ENCODE results near the gene OSBPL7. TPM values are rescaled to one million over a fixed set of nuclear protein-coding genes. Genes with fewer than 3 reads are reported as not detected.
A peak's percentile ranks its signal among the peaks of the same experiment; 100 is the strongest.

The OSBPL7 gene
- total and polyA plus RNA-seq, 5 donors = 5.3 to 11.1 (median 7.6) TPM

- DNase-seq (no peak), ATAC-seq (no peak)
- no peak overlapping the region for H3K4me3 ChIP-seq (ENCODE audit: low read length)
- H3K27ac ChIP-seq (ENCODE audit: low read length) = no peak overlapping the region
- intact Hi-C loops (cut with DNase I) = loop anchor here in 2 of 4 donors (10.0 kb wide), 2 partner anchors 98 to 118 kb away; partner anchors contain the start of gene PNPO (in 1 of the 2)
- 26% methylated on average over 31 of the region's 31 CpGs for WGBS
- peaks cover 2% of the 10 kb centered on the region for H3K4me1 ChIP-seq (ENCODE audit: control insufficient read depth, insufficient read depth, low read length)
- H3K9me3 ChIP-seq (ENCODE audit: control insufficient read depth, low read length) = no peaks in the 10 kb centered on the region
- no peaks in the 10 kb centered on the region for H3K27me3 ChIP-seq (ENCODE audit: control insufficient read depth, insufficient read depth)
These were observed 25.2 kb upstream of the OSBPL7 start for GRCh38 chr17:47846716-47847340.

GRCh38 chr17:47845716-47846075 is 24.1 kb upstream of the OSBPL7 start:
- WGBS = 61% methylated on average over 3 of the region's 3 CpGs
- Histone ChIP-seq H3K27me3 (ENCODE audit: control insufficient read depth, insufficient read depth) (no peaks in the 10 kb centered on the region), H3K27ac (ENCODE audit: low read length) (no peak overlapping the region), H3K9me3 (ENCODE audit: control insufficient read depth, low read length) (no peaks in the 10 kb centered on the region), H3K4me1 (ENCODE audit: control insufficient read depth, insufficient read depth, low read length) (no peaks in the 10 kb centered on the region), H3K4me3 (ENCODE audit: low read length) (no peak overlapping the region)
- ATAC-seq = no peak
- intact Hi-C loops (cut with DNase I) = loop anchor here in 2 of 4 donors (10.0 kb wide), 2 partner anchors 99 to 119 kb away; partner anchors contain the start of gene PNPO (in 1 of the 2)
- no peak for DNase-seq

- no peaks in the 10 kb centered on the region for H3K27me3 ChIP-seq (ENCODE audit: control insufficient read depth, insufficient read depth)
- no peak overlapping the region for H3K27ac ChIP-seq (ENCODE audit: low read length)
- DNase-seq (no peak), ATAC-seq (no peak)
- H3K4me3 ChIP-seq (ENCODE audit: low read length) = no peak overlapping the region
- peaks cover 2% of the 10 kb centered on the region for H3K4me1 ChIP-seq (ENCODE audit: control insufficient read depth, insufficient read depth, low read length)
- intact Hi-C loops (cut with DNase I) = loop anchor here in 3 of 4 donors (5.0 to 10.0 kb wide), 5 partner anchors 100 to 172 kb away; partner anchors contain the start of genes CDK5RAP3 (in 1 of the 3) and PNPO (in 1 of the 3)
- WGBS = 49% methylated on average over 4 of the region's 4 CpGs
- H3K9me3 ChIP-seq (ENCODE audit: control insufficient read depth, low read length) = no peaks in the 10 kb centered on the region
These were observed 23.5 kb upstream of the OSBPL7 start for GRCh38 chr17:47844814-47845715.

GRCh38 chr17:47844227-47844626 is 22.6 kb upstream of the OSBPL7 start:
- no peak overlapping the region for H3K27ac ChIP-seq (ENCODE audit: low read length)
- H3K9me3 ChIP-seq (ENCODE audit: control insufficient read depth, low read length) = no peaks in the 10 kb centered on the region
- intact Hi-C loops (cut with DNase I) = loop anchor here in 3 of 4 donors (5.0 to 10.0 kb wide), 5 partner anchors 101 to 173 kb away; partner anchors contain the start of genes CDK5RAP3 (in 1 of the 3) and PNPO (in 1 of the 3)
- WGBS = 43% methylated on average over 5 of the region's 5 CpGs
- DNase-seq (no peak), ATAC-seq (no peak)
- no peaks in the 10 kb centered on the region for H3K27me3 ChIP-seq (ENCODE audit: control insufficient read depth, insufficient read depth)
- peaks cover 3% of the 10 kb centered on the region for H3K4me1 ChIP-seq (ENCODE audit: control insufficient read depth, insufficient read depth, low read length)
- H3K4me3 ChIP-seq (ENCODE audit: low read length) = no peak overlapping the region

- no peaks in the 10 kb centered on the region for H3K9me3 ChIP-seq (ENCODE audit: control insufficient read depth, low read length)
- no peak overlapping the region for H3K4me3 ChIP-seq (ENCODE audit: low read length)
- 25% methylated on average over 6 of the region's 6 CpGs for WGBS
- intact Hi-C loops (cut with DNase I) = loop anchor here in 3 of 4 donors (1.0 to 10.0 kb wide), 7 partner anchors 45 to 174 kb away; partner anchors contain the start of genes CDK5RAP3 (in 1 of the 3) and PNPO (in 1 of the 3)
- H3K4me1 ChIP-seq (ENCODE audit: control insufficient read depth, insufficient read depth, low read length) = peaks cover 3% of the 10 kb centered on the region
- no peak overlapping the region for H3K27ac ChIP-seq (ENCODE audit: low read length)
- no peak for ATAC-seq
- no peak for DNase-seq
- no peaks in the 10 kb centered on the region for H3K27me3 ChIP-seq (ENCODE audit: control insufficient read depth, insufficient read depth)
These were observed 21.8 kb upstream of the OSBPL7 start for GRCh38 chr17:47843391-47843730.

GRCh38 chr17:47841488-47842291 is 20.1 kb upstream of the OSBPL7 start:
- Histone ChIP-seq H3K9me3 (ENCODE audit: control insufficient read depth, low read length) (no peaks in the 10 kb centered on the region), H3K27ac (ENCODE audit: low read length) (peak overlapping the region; percentile 37), H3K4me3 (ENCODE audit: low read length) (no peak overlapping the region), H3K27me3 (ENCODE audit: control insufficient read depth, insufficient read depth) (no peaks in the 10 kb centered on the region), H3K4me1 (ENCODE audit: control insufficient read depth, insufficient read depth, low read length) (peaks cover 3% of the 10 kb centered on the region)
- intact Hi-C loops (cut with DNase I) = loop anchor here (2.0 to 10.0 kb wide), 7 partner anchors 47 to 176 kb away; partner anchors contain the start of genes CDK5RAP3 (in 1 of the 4) and PNPO (in 1 of the 4)
- no peak for ATAC-seq
- no peak for DNase-seq
- 65% methylated on average over 16 of the region's 16 CpGs for WGBS

GRCh38 chr17:47840742-47841487 is 19.3 kb upstream of the OSBPL7 start, which contains the start of gene SCRN2:
TSS of gene SCRN2 (minus strand) at chr17:47841273. CDS start at chr17:47840843, 430 bp downstream.
- peak; percentile 89 to 97 (median 97) for DNase-seq
- H3K27ac ChIP-seq (ENCODE audit: low read length) = peak within 1 kb of the TSS; percentile 37
- peak within 1 kb of the TSS; percentile 62 for H3K4me3 ChIP-seq (ENCODE audit: low read length)
- intact Hi-C loops (cut with DNase I) = loop anchor here (2.0 to 10.0 kb wide), 6 partner anchors 50 to 176 kb away; partner anchors contain the start of genes CDK5RAP3 (in 1 of the 4) and PNPO (in 1 of the 4)
- WGBS = under 1% methylated on average over 55 of the region's 55 CpGs
- peaks cover 3% of the 10 kb centered on the region for H3K4me1 ChIP-seq (ENCODE audit: control insufficient read depth, insufficient read depth, low read length)
- no peaks in the 10 kb centered on the region for H3K9me3 ChIP-seq (ENCODE audit: control insufficient read depth, low read length)
- H3K27me3 ChIP-seq (ENCODE audit: control insufficient read depth, insufficient read depth) = no peaks in the 10 kb centered on the region
- ATAC-seq = peak; percentile 90

GRCh38 chr17:47840001-47840741 is 18.6 kb upstream of the OSBPL7 start:
- DNase-seq = peak in 1 of 3 donors; percentile 47
- peaks cover 3% of the 10 kb centered on the region for H3K4me1 ChIP-seq (ENCODE audit: control insufficient read depth, insufficient read depth, low read length)
- WGBS = 48% methylated on average over 17 of the region's 17 CpGs
- ATAC-seq = no peak
- peak overlapping the region; percentile 62 for H3K4me3 ChIP-seq (ENCODE audit: low read length)
- intact Hi-C loops (cut with DNase I) = loop anchor here (2.0 to 10.0 kb wide), 6 partner anchors 51 to 177 kb away; partner anchors contain the start of genes CDK5RAP3 (in 1 of the 4) and PNPO (in 1 of the 4)
- no peaks in the 10 kb centered on the region for H3K27me3 ChIP-seq (ENCODE audit: control insufficient read depth, insufficient read depth)
- no peaks in the 10 kb centered on the region for H3K9me3 ChIP-seq (ENCODE audit: control insufficient read depth, low read length)
- H3K27ac ChIP-seq (ENCODE audit: low read length) = no peak overlapping the region

GRCh38 chr17:47839071-47839470 is 17.5 kb upstream of the OSBPL7 start:
- ATAC-seq (no peak), DNase-seq (no peak)
- WGBS = 87% methylated on average over 5 of the region's 5 CpGs
- Histone ChIP-seq H3K27ac (ENCODE audit: low read length) (no peak overlapping the region), H3K27me3 (ENCODE audit: control insufficient read depth, insufficient read depth) (no peaks in the 10 kb centered on the region), H3K4me3 (ENCODE audit: low read length) (no peak overlapping the region), H3K9me3 (ENCODE audit: control insufficient read depth, low read length) (no peaks in the 10 kb centered on the region), H3K4me1 (ENCODE audit: control insufficient read depth, insufficient read depth, low read length) (peaks cover 3% of the 10 kb centered on the region)
- intact Hi-C loops (cut with DNase I) = no loop called here

Measured in right cardiac atrium (tissue), 5 donors.